HG02840 (cell line): ENCODE data around the gene RBBP8NL.

Source experiments
- ATAC-seq: cut with Tn5 transposase; IDR thresholded peaks from one replicate; pipeline ENCODE4 v1.9.1; 2021; ENCODE audit warnings: mild to moderate bottlenecking, moderate library complexity, moderate number of reproducible peaks; ENCODE audit not compliant: unreplicated experiment, low FRiP score

Gene RBBP8NL, protein sequence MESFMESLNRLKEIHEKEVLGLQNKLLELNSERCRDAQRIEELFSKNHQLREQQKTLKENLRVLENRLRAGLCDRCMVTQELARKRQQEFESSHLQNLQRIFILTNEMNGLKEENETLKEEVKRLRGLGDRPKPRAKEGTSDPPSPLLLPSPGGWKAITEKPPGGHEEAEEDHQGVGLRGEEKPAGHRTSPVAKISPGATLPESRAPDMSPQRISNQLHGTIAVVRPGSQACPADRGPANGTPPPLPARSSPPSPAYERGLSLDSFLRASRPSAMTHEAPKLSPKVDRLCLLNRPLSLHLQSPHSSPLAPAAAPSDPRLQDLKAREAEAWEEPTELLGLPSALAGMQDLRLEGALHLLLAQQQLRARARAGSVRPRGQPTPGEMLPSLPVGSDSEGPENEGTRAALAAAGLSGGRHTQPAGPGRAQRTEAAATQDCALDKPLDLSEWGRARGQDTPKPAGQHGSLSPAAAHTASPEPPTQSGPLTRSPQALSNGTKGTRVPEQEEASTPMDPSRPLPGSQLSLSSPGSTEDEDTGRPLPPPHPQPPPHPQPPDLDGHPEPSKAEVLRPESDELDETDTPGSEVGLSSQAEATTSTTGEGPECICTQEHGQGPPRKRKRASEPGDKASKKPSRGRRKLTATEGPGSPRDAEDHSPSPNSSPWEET

GRCh38 chr20:62427172-62428001 lies at the start of gene RBBP8NL:
Gene RBBP8NL (minus strand): TSS chr20:62427539. CDS start chr20:62419647, 7,892 bp downstream.
- ATAC-seq, result no peak

DNA sequence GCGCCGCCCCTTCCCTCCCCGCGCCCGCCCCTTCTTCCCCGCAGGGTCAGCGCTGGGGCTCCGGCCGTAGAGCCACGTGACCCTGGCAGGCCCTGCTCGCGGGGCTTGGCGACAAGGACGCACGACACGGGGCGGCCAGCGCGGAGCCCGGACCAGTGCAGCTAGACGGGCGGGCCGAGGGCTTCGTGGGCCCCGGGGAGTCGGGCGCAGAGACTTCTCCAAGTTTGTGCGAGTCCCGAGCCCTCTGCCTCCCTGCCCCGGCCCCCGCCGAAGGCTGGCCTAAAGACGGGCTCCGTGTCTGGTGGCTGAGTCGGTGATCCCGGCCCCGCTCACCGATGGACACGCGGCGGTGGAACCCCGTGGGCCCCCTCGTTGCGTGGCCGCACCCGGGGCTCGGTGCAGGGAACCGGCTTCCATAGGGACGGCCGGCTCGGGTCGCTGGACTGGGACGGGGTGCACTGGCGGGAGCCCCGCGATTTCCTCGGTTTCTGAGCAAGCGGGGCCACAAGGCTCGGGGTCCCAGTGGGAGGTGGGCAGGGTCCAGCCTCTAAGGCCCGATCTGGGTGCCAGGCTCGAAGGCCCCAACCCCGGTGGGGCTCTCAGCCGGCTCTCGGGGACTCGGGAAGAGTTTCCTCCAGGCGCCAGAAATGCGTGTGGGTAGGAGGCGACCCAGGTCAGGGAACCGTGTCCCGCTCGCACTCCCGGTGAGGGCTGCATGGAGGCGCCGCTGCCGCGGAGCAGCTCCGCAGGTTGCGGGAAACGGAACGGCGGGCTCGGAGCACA lies 48.9 kb upstream of the RBBP8NL start:
- ATAC-seq, result no peak

DNA sequence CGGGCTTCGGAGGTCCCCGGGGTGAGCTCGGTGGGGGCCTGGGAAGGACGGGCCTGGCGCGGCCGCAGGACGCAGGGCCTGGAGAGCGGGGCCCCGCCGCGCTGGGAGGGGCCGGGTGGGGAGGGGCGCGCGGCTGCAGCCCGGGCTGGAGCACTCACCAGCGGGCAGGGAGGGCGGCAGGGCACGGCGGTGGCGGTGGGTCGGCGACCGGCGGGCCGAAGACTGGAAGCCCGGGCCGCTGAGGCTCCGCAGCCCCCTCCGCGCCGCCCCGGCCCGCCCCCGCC lies 48.4 kb upstream of the RBBP8NL start, which contains the start of gene GATA5:
Gene GATA5, minus strand, starts transcription at position 224 of the 284 bp plus-strand sequence. CDS start 474 bp downstream, outside the sequence.
- no peak for ATAC-seq

DNA sequence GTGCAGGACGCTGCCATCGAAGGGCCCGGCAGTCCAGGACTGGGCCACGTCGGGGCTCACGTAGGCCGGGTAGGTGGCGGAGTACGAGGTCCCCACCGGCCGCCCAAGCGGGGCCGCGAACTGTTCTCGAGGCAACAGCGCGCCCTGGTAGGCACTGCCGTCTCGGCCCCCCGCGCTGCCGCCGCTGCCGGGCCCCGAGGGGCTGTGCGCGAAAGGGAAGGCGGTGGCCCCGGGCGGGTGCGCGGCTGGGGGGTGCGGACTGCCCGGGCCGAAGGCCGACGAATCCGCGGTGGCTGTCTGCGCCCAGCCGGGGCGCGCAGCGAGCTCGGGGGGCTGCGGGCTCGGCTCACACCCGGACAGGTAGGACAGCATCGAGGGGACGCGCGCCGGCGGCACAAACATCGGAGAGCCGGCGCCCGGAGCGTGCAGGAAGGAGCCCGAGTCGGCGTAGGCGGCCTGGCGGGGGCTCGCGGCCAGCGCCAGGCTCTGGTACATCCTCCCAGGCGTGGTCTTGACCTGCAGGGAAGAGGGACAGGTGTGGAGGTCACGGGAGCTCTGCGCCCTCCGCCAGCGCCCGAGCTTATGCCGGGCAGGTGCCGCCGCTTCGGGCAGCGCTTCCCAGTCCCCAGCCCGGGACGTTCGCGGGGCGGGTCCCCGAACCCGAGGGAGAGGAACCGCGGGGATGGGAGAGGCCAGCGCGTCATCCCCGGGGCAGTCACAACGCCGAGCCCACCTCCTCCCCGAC lies 47.9 kb upstream of the RBBP8NL start:
- ATAC-seq, result no peak

GRCh38 chr20:62474604-62475026 lies 47.3 kb upstream of the RBBP8NL start:
- no peak for ATAC-seq

DNA sequence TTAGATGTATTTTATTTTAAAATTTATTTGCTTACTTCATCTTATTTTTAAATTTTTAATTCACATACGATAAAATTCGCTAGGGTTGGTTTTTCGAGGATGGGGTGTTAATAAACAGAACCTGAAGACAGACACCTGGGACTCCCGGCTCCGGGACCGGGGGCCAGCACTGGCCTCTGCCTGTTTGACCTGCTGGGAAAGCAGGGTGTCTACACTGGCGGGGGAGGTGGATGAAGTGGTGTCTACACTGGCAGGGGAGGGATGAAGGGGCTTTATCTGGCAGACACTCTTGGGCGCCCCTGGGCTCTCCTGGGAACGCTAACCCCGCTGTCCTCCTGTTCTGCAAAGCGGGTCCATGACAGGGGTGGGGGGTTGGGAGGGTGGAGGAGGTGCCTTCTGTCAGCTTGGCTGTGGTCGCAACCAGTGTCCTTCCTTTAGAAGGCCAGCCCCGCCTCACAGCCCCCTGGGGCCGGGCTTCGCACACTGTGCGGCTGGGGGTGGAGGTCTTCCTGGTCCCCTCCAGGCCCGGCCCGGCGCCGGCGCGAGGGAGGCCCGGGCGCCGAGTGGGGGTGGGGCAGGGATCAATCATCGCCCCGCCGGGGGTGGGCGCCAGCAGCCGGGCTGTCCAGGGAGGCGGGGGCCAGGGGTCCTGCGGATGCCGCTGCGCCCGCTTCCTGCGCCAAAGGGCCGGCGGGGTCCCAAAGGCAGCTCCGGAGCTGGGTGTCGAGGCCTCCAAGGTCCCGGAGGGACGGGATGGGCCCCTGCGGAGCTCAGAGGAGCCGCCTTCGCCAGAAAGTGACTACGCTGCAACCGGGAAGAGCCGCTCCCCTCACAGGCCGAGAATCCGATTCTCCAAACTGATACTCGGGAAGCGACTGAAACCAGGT lies 46.6 kb upstream of the RBBP8NL start:
- no peak for ATAC-seq

GRCh38 chr20:62472941-62473585 lies 45.7 kb upstream of the RBBP8NL start:
- ATAC-seq, result no peak

- ATAC-seq, result no peak
Measured at GRCh38 chr20:62472138-62472940, 45.0 kb upstream of the RBBP8NL start.

- ATAC-seq, result no peak
Measured at GRCh38 chr20:62470459-62470858, 43.1 kb upstream of the RBBP8NL start.

DNA sequence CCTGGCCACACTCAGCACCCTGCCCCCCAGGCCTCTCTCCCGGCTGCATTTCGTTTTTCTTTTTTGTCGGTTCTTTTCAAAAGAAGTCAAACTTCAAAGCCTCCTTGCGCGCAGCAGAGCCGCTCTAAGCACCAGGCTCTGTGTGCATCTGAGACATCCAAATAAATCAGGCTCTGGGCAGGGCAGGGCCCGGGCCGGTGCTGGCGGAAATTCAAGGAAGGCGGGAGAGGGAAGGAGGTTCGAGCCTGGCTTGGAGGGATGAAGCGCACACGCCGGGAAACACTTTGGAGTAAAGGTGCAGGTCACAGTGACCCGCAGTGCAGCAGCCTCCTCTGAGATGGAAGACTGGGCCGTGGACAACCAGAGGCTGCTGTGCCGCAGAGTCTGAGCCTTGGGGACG lies 42.7 kb upstream of the RBBP8NL start:
- no peak for ATAC-seq

DNA sequence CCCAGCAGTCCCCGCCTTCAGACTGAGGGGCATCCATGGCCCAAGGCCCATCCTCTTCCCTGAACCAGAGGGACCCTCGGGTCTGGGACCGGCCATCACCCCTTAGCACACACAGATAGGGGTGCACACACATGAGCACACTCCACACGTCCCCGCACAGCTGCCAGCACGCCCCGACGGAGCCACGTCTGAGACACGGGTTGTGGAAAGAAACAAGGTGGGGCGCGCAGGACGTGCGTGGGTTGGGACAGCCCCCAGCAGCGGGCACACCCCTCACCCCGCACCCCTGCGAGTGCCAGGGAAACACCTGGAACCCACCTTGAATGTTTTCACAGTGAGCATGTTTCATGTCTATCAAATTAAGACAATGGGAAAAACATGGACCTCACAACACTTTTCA lies 42.0 kb upstream of the RBBP8NL start:
- no peak for ATAC-seq

- ATAC-seq, result no peak
Measured at GRCh38 chr20:62466806-62467537, 39.6 kb upstream of the RBBP8NL start.

DNA sequence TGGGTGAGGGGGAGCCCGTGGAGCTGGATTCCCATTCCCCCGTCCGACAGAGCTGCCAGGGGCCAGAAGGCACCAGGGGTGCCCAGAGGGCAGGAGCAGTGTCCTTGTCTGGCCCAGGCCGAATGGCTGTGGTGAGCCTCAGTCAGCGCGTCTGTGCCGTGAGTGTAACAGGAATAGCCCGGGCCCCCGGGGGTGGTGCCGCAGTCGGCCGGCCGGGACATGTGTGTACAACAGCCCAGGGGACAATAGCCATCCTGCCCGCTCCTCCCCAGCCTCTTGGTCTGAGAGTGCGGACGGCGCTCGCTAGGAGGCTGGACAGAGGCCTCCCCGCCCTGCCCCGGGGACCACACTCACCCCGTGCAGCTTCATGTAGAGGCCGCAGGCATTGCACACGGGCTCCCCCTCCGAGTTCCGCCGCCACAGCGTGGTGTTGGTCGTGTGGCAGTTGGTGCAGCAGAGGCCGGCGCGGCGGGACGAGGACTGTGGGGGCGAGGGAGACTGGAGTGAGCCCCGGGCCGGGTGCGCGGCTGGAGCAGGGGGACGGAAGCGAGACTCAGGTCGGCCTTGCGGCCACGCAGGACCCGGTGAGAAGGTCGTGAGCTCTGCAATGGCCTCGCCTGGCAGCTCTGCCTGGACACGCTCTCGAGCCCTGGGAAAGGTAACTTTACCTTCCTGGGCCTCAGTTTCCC lies 38.9 kb upstream of the RBBP8NL start:
- ATAC-seq, result no peak

DNA sequence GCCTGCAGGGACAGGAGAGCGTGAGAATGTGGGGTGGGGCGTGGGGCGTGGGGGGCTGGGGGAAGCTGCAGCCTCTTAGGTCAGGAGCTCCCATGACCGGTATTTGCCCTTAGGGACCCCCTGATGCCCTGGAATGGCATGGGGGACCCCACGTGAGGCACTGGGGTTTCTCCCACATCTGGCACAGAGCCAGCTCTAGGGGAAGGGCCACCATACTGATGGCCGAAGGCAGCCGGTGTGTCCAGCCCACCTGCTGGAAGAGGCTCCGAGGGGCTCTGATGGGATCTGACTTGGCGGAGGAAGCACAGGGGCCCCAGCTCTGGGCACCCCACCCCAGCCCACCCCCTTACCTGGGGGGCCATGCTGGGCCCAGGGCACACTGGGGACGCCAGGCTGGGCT lies 37.7 kb upstream of the RBBP8NL start:
- ATAC-seq, result no peak

DNA sequence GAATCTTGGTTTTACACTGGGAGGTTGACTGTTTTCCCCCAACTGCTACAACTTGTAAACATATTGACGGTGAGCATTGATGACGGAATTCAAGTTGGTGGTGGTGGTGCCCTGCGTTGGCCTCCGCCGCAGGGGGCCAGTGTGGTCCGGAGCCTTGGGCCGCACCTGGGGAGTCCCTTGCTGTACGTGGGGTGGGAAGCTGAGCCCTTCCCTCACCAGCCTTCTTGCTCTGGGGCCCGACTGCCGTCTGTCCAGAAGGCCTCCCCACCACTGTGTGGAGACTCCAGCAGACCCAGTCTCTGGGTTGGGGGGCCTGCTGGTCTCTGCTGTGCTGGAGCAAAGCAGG lies 37.1 kb upstream of the RBBP8NL start:
- no peak for ATAC-seq
